ENCODE results near the gene NELFCD.

- TF ChIP-seq, protein P1, sequence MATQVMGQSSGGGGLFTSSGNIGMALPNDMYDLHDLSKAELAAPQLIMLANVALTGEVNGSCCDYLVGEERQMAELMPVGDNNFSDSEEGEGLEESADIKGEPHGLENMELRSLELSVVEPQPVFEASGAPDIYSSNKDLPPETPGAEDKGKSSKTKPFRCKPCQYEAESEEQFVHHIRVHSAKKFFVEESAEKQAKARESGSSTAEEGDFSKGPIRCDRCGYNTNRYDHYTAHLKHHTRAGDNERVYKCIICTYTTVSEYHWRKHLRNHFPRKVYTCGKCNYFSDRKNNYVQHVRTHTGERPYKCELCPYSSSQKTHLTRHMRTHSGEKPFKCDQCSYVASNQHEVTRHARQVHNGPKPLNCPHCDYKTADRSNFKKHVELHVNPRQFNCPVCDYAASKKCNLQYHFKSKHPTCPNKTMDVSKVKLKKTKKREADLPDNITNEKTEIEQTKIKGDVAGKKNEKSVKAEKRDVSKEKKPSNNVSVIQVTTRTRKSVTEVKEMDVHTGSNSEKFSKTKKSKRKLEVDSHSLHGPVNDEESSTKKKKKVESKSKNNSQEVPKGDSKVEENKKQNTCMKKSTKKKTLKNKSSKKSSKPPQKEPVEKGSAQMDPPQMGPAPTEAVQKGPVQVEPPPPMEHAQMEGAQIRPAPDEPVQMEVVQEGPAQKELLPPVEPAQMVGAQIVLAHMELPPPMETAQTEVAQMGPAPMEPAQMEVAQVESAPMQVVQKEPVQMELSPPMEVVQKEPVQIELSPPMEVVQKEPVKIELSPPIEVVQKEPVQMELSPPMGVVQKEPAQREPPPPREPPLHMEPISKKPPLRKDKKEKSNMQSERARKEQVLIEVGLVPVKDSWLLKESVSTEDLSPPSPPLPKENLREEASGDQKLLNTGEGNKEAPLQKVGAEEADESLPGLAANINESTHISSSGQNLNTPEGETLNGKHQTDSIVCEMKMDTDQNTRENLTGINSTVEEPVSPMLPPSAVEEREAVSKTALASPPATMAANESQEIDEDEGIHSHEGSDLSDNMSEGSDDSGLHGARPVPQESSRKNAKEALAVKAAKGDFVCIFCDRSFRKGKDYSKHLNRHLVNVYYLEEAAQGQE (IDR thresholded peaks at IDR 0.05; ENCODE audit: borderline replicate concordance): no peak
- TF ChIP-seq, protein P1 (CRISPR knock-in tag; IDR thresholded peaks at IDR 0.05; ENCODE audit: low read depth): peak; percentile 84; the same call in 1 of the 2 replicates
- 0 out of 4 replicates have a peak, but pooled peaks of 1 of the 2 experiments have one; percentile 16 for TF ChIP-seq KDM4B (IDR thresholded peaks at IDR 0.05; ENCODE audit: borderline replicate concordance in 2 of 2, low read depth in 1 of 2)
- TF ChIP-seq, protein P2, sequence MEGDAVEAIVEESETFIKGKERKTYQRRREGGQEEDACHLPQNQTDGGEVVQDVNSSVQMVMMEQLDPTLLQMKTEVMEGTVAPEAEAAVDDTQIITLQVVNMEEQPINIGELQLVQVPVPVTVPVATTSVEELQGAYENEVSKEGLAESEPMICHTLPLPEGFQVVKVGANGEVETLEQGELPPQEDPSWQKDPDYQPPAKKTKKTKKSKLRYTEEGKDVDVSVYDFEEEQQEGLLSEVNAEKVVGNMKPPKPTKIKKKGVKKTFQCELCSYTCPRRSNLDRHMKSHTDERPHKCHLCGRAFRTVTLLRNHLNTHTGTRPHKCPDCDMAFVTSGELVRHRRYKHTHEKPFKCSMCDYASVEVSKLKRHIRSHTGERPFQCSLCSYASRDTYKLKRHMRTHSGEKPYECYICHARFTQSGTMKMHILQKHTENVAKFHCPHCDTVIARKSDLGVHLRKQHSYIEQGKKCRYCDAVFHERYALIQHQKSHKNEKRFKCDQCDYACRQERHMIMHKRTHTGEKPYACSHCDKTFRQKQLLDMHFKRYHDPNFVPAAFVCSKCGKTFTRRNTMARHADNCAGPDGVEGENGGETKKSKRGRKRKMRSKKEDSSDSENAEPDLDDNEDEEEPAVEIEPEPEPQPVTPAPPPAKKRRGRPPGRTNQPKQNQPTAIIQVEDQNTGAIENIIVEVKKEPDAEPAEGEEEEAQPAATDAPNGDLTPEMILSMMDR (IDR thresholded peaks at IDR 0.05 in 2 of 3, conservative IDR thresholded peaks at IDR 0.05 in 1 of 3; ENCODE audit: insufficient read depth in 2 of 3, low read depth in 1 of 3, low read length in 3 of 3): no peak
- no peak for TF ChIP-seq U2AF2 (optimal IDR thresholded peaks at IDR 0.05; ENCODE audit: low read depth, low read length)
- no peak for TF ChIP-seq SMAD2 (IDR thresholded peaks at IDR 0.05; ENCODE audit: low read depth, low read length)
- peak in 1 of 2 experiments; percentile 97; a peak in 2 of 4 replicates for TF ChIP-seq ZNF639 (CRISPR knock-in tag; conservative IDR thresholded peaks at IDR 0.05 in 1 of 2, IDR thresholded peaks at IDR 0.05 in 1 of 2)
- TF ChIP-seq BACH1 (tag; IDR thresholded peaks at IDR 0.05): peak; percentile 89
- peak; percentile 62; the same call in 1 of the 2 replicates for TF ChIP-seq ETS1 (conservative IDR thresholded peaks at IDR 0.05; ENCODE audit: control insufficient read depth, low read depth, low read length)
- no peak for TF ChIP-seq MAFF (IDR thresholded peaks at IDR 0.05; ENCODE audit: low read length)
- TF ChIP-seq, protein P3, sequence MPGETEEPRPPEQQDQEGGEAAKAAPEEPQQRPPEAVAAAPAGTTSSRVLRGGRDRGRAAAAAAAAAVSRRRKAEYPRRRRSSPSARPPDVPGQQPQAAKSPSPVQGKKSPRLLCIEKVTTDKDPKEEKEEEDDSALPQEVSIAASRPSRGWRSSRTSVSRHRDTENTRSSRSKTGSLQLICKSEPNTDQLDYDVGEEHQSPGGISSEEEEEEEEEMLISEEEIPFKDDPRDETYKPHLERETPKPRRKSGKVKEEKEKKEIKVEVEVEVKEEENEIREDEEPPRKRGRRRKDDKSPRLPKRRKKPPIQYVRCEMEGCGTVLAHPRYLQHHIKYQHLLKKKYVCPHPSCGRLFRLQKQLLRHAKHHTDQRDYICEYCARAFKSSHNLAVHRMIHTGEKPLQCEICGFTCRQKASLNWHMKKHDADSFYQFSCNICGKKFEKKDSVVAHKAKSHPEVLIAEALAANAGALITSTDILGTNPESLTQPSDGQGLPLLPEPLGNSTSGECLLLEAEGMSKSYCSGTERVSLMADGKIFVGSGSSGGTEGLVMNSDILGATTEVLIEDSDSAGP (CRISPR knock-in tag; IDR thresholded peaks at IDR 0.05): no peak
- TF ChIP-seq ZNF274 (IDR thresholded peaks at IDR 0.05; ENCODE audit: borderline replicate concordance, low read depth, low read length): no peak
- no peak for TF ChIP-seq CBX3 (IDR thresholded peaks at IDR 0.05; ENCODE audit: borderline replicate concordance in 1 of 2, low read length in 2 of 2)
- TF ChIP-seq TSC22D4 (tag; IDR thresholded peaks at IDR 0.05): no peak
Observed at GRCh38 chr20:59032023-59032712, 51.1 kb downstream of the NELFCD start, which contains the start of gene ATP5F1E.
